IMR-90 (cell line): Measurements from ENCODE around the gene ARL6IP5. TPM values are rescaled to one million over a fixed set of nuclear protein-coding genes. Genes with fewer than 3 reads are reported as not detected.

Source experiments
- ATAC-seq: fragments of 200-7000 bp; cut with Tn5 transposase; 2 replicates; pipeline ENCODE4 v1.9.1; 2020; ENCODE audit warnings: low read depth, mild to moderate bottlenecking, moderate library complexity
- BruUV-seq: library from RNA; stranded (reverse); fragments of 400-500 nt; replicated peaks from 2 replicates; lab custom pipeline; 2021; lab: Mats Ljungman, UMichigan
- CTCF ChIA-PET: fragments of 300-600 bp; formaldehyde crosslinking; extraction: SDS; loops from one replicate; lab custom pipeline; 2021; ENCODE audit warnings: antibody characterized with exemption; lab: Yijun Ruan, JAX
- POLR2A ChIA-PET: fragments of 300-600 bp; sonication (Branson Sonifier 250); formaldehyde crosslinking; loops from one replicate; lab custom pipeline; 2022; ENCODE audit warnings: antibody characterized with exemption; ENCODE audit not compliant: unreplicated experiment; lab: Charles Lee
- DNase-seq: peaks from one replicate; pipeline ENCODE4 v3.0.0; 2013
- H2AFZ ChIP-seq: replicated peaks from 2 replicates; pipeline ENCODE3; 2013; ENCODE audit warnings: low read length, mild to moderate bottlenecking; ENCODE audit not compliant: poor library complexity
- H2AK5ac ChIP-seq: 2 replicates; pipeline ENCODE4 v1.6.1; 2013; ENCODE audit warnings: low read depth, low read length, inconsistent platforms
- H2AK9ac ChIP-seq: replicated peaks from 2 replicates; pipeline ENCODE3; 2013; ENCODE audit warnings: mild to moderate bottlenecking, low read depth, low read length, moderate library complexity; ENCODE audit not compliant: poor library complexity
- H2BK120ac ChIP-seq: 2 replicates; pipeline ENCODE4 v1.6.1; 2013; ENCODE audit warnings: low read depth, low read length, inconsistent platforms
- H2BK15ac ChIP-seq: 3 replicates; pipeline ENCODE4 v1.6.1; 2013; ENCODE audit warnings: low read depth, low read length, inconsistent platforms
- H2BK20ac ChIP-seq: 2 replicates; pipeline ENCODE4 v1.6.1; 2013; ENCODE audit warnings: low read depth, mild to moderate bottlenecking, inconsistent platforms, low read length, moderate library complexity
- H2BK5ac ChIP-seq: 2 replicates; pipeline ENCODE4 v1.6.1; 2013; ENCODE audit warnings: mild to moderate bottlenecking, low read depth, low read length, inconsistent platforms; ENCODE audit not compliant: poor library complexity, severe bottlenecking
- H3K14ac ChIP-seq: replicated peaks from 2 replicates; pipeline ENCODE4 v1.6.1; 2013; ENCODE audit warnings: low read depth, low read length, inconsistent platforms
- H3K18ac ChIP-seq: 2 replicates; pipeline ENCODE4 v1.6.1; 2013; ENCODE audit warnings: low read depth, low read length, control low read depth
- H3K23ac ChIP-seq: 2 replicates; pipeline ENCODE4 v1.6.1; 2013; ENCODE audit warnings: low read depth, low read length, inconsistent platforms
- H3K27ac ChIP-seq: 2 replicates; pipeline ENCODE4 v1.5.1; 2013; ENCODE audit warnings: mild to moderate bottlenecking, control low read depth, low read length; ENCODE audit not compliant: insufficient read depth
- H3K27me3 ChIP-seq: 2 replicates; pipeline ENCODE4 v1.6.1; 2013; ENCODE audit warnings: low read length; ENCODE audit not compliant: control insufficient read depth, insufficient read depth
- H3K36me3 ChIP-seq: 2 replicates; pipeline ENCODE4 v1.6.1; 2013; ENCODE audit warnings: low read length, mixed read lengths; ENCODE audit not compliant: control insufficient read depth, insufficient read depth
- H3K4ac ChIP-seq: 2 replicates; pipeline ENCODE4 v1.6.1; 2013; ENCODE audit warnings: low read depth, low read length, inconsistent platforms
- H3K4me1 ChIP-seq: 2 replicates; pipeline ENCODE4 v1.6.1; 2013; ENCODE audit warnings: low read length, mixed read lengths; ENCODE audit not compliant: control insufficient read depth, insufficient read depth
- H3K4me2 ChIP-seq: 2 replicates; pipeline ENCODE4 v1.6.1; 2013; ENCODE audit warnings: low read depth, mild to moderate bottlenecking, control low read depth, low read length, moderate library complexity
- H3K4me3 ChIP-seq: 2 replicates; pipeline ENCODE4 v1.5.1; 2013; ENCODE audit warnings: low read depth, mild to moderate bottlenecking, control low read depth, low read length, moderate library complexity; ENCODE audit not compliant: insufficient read depth
- H3K56ac ChIP-seq: 2 replicates; pipeline ENCODE4 v1.6.1; 2013; ENCODE audit warnings: low read length, inconsistent platforms; ENCODE audit not compliant: insufficient read depth; ENCODE audit errors: extremely low read depth
- H3K79me1 ChIP-seq, 2 experiments: 2 replicates each; pipeline ENCODE4 v1.6.1; 2013; ENCODE audit warnings: low read length in 2 of 2, inconsistent platforms in 1 of 2, low read depth in 1 of 2
- H3K9ac ChIP-seq: 2 replicates; pipeline ENCODE4 v1.6.1; 2013; ENCODE audit warnings: low read depth, low read length, control low read depth
- H3K9me1 ChIP-seq: 2 replicates; pipeline ENCODE4 v1.6.1; 2013; ENCODE audit warnings: low read length, inconsistent platforms; ENCODE audit not compliant: insufficient read depth
- H3K9me3 ChIP-seq: 2 replicates; pipeline ENCODE4 v1.6.1; 2013; ENCODE audit warnings: low read length; ENCODE audit not compliant: control insufficient read depth, insufficient read depth
- H4K20me1 ChIP-seq: 2 replicates; pipeline ENCODE4 v1.6.1; 2013; ENCODE audit warnings: low read length, inconsistent platforms; ENCODE audit not compliant: insufficient read depth
- H4K5ac ChIP-seq: 2 replicates; pipeline ENCODE4 v1.6.1; 2013; ENCODE audit warnings: mild to moderate bottlenecking, low read depth, low read length, control low read depth
- H4K8ac ChIP-seq, 2 experiments: 2 replicates each; pipeline ENCODE4 v1.6.1; 2013; ENCODE audit warnings: low read depth in 2 of 2, low read length in 2 of 2, control low read depth in 1 of 2, inconsistent platforms in 1 of 2
- H4K91ac ChIP-seq: 2 replicates; pipeline ENCODE4 v1.6.1; 2013; ENCODE audit warnings: low read depth, low read length, inconsistent platforms; ENCODE audit not compliant: insufficient read depth
- BHLHE40 ChIP-seq: fragments of 150-350 bp; IDR thresholded peaks from 2 replicates; pipeline ENCODE4 v1.6.1; 2016; ENCODE audit warnings: mild to moderate bottlenecking, low read depth, low read length
- CEBPB ChIP-seq: IDR thresholded peaks from 2 replicates; pipeline ENCODE4 v1.6.1; 2012; ENCODE audit warnings: low read depth, low read length, improper control_type of control experiment
- CHD1 ChIP-seq: IDR thresholded peaks from 2 replicates; pipeline ENCODE4 v1.6.1; 2012; ENCODE audit warnings: low read depth, low read length, improper control_type of control experiment
- FOS ChIP-seq: fragments of 150-350 bp; IDR thresholded peaks from 2 replicates; pipeline ENCODE4 v1.6.1; 2016; ENCODE audit warnings: low read depth, low read length
- MAFK ChIP-seq: IDR thresholded peaks from 2 replicates; pipeline ENCODE4 v1.6.1; 2012; ENCODE audit warnings: low read depth, low read length, improper control_type of control experiment
- MAZ ChIP-seq: IDR thresholded peaks from 2 replicates; pipeline ENCODE4 v1.6.1; 2012; ENCODE audit warnings: low read depth, mild to moderate bottlenecking, low read length, improper control_type of control experiment, moderate library complexity, borderline replicate concordance
- MXI1 ChIP-seq: IDR thresholded peaks from 2 replicates; pipeline ENCODE4 v1.6.1; 2012; ENCODE audit warnings: low read depth, mild to moderate bottlenecking, low read length, moderate library complexity, borderline replicate concordance
- NFE2L2 ChIP-seq: fragments of 150-350 bp; IDR thresholded peaks from 2 replicates; pipeline ENCODE4 v1.6.1; 2016; ENCODE audit warnings: low read depth, mild to moderate bottlenecking, low read length
- POLR2A ChIP-seq: IDR thresholded peaks from 2 replicates; pipeline ENCODE4 v1.6.1; 2012; ENCODE audit warnings: mild to moderate bottlenecking, low read depth, low read length
- RAD21 ChIP-seq: IDR thresholded peaks from 2 replicates; pipeline ENCODE4 v1.6.1; 2012; ENCODE audit warnings: low read length, improper control_type of control experiment
- RCOR1 ChIP-seq: IDR thresholded peaks from 2 replicates; pipeline ENCODE4 v1.6.1; 2012; ENCODE audit warnings: mild to moderate bottlenecking, low read length, improper control_type of control experiment; ENCODE audit not compliant: insufficient replicate concordance
- RFX5 ChIP-seq: IDR thresholded peaks from 2 replicates; pipeline ENCODE4 v1.8.0; 2012; ENCODE audit warnings: low read depth, mild to moderate bottlenecking, low read length, moderate library complexity
- SMC3 ChIP-seq: fragments of 150-350 bp; IDR thresholded peaks from 2 replicates; pipeline ENCODE4 v1.6.1; 2016; ENCODE audit warnings: low read depth, mild to moderate bottlenecking, antibody characterized with exemption, low read length, moderate library complexity
- WGBS, 2 experiments: methylation state at CpG; one replicate each; pipeline versions ENCODE4 v1.1.5 to v1.1.7; 2013; ENCODE audit warnings: missing lambda C conversion rate in 2 of 2; ENCODE audit not compliant: insufficient read length in 1 of 2; ENCODE audit errors: extremely low coverage in 2 of 2; 5-methylcytosine and 5-hydroxymethylcytosine counted together
- dilution Hi-C: fragments of 300-500 bp; cut with HindIII; formaldehyde crosslinking; loops from one replicate; pipeline ENCODE4 v1.14.3; 2018; ENCODE audit warnings: low sequenced_read_pairs; ENCODE audit not compliant: unreplicated experiment
- in situ Hi-C: fragments of 300-500 bp; cut with MboI; formaldehyde crosslinking; loops from 3 replicates; pipeline ENCODE4 v1.14.3; 2019; ENCODE audit warnings: low sequenced_read_pairs, inconsistent platforms, mixed read lengths
- intact Hi-C: fragments of 100-400 bp; cut with micrococcal nuclease; formaldehyde crosslinking; loops from 2 replicates; pipeline ENCODE4 v1.10.0; 2022
- polyA plus RNA-seq, 3 experiments: library from polyadenylated mRNA; depleted of rRNA; stranded (reverse); fragments of >200 nt; gene quantifications; 2 replicates each; pipeline ENCODE4 v1.2.3, GENCODE V29; 2012; ENCODE audit warnings: low replicate concordance in 1 of 3
- total RNA-seq: library from RNA; depleted of rRNA; stranded (reverse); fragments of >200 nt; gene quantifications from 2 replicates; pipeline ENCODE4 v1.2.3, GENCODE V29; 2012
- TF ChIP-seq, protein P1 (sequence below): conservative IDR thresholded peaks from 2 replicates; pipeline ENCODE4 v1.5.1; 2012; ENCODE audit warnings: mild to moderate bottlenecking, low read depth, low read length, improper control_type of control experiment
- TF ChIP-seq, protein P2 (sequence below): fragments of 150-350 bp; IDR thresholded peaks from 2 replicates; pipeline ENCODE4 v1.6.1; 2017; ENCODE audit warnings: mild to moderate bottlenecking, antibody characterized with exemption, low read length, low read depth
- TF ChIP-seq, protein P3 (sequence below): fragments of 150-350 bp; IDR thresholded peaks from 2 replicates; pipeline ENCODE4 v1.6.1; 2016; ENCODE audit warnings: low read depth, mild to moderate bottlenecking, low read length, moderate library complexity, borderline replicate concordance

The ARL6IP5 gene
- total and polyA plus RNA-seq, 2 of the 4 experiments (the other 2 are of a cell fraction), result 76.4 to 98.8 TPM

DNA sequence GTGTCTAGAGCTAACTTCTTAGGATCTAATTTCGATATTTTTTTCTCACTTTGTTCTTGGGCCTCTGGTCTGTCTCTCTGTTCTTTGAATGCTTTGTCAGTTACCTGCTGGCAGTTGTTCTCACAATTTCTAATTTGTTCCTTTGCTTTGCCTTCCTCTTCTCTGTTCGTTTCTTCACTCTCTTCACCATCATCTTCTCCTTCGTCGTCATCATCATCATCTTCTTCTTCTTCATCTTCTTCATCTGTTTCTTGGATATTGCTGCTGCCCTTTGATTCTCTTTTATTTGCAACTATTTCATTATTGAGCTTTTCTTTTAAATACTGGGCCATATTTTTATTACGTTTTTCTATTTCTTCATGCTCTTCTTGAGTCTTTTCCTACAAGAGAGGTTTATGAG lies 34.9 kb downstream of the ARL6IP5 start:
- Histone ChIP-seq H3K36me3 (no peaks in the 10 kb centered on the region), H2BK15ac (no peak overlapping the region), H2AFZ (no peak overlapping the region), H4K20me1 (no peaks in the 10 kb centered on the region), H2BK120ac (no peak overlapping the region), H4K91ac (no peak overlapping the region), H3K4ac (no peak overlapping the region), H3K9me1 (no peaks in the 10 kb centered on the region), H2AK5ac (no peak overlapping the region), H3K9me3 (no peaks in the 10 kb centered on the region), H2AK9ac (no peak overlapping the region), H3K27me3 (peaks cover 7% of the 10 kb centered on the region), H3K23ac (no peak overlapping the region), H2BK20ac (no peak overlapping the region), H3K79me1 (no peaks in the 10 kb centered on the region), H3K14ac (no peak overlapping the region), H4K8ac (no peak overlapping the region), H2BK5ac (no peak overlapping the region), H3K27ac (no peak overlapping the region), H4K5ac (no peak overlapping the region), H3K4me1 (no peaks in the 10 kb centered on the region), H3K56ac (no peak overlapping the region), H3K18ac (no peak overlapping the region), H3K9ac (no peak overlapping the region), H3K4me2 (no peak overlapping the region), H3K4me3 (no peak overlapping the region)
- no TSS peak for BruUV-seq
- ChIA-PET CTCF (interaction anchor here (1.6 kb wide), 3 partner anchors 36 to 187 kb away, joined by 5 to 6 read pairs (median 6); no protein-coding TSS in a partner anchor), POLR2A (no interaction called here)
- TF ChIP-seq NFE2L2 (no peak), MAFK (no peak), RAD21 (no peak), RFX5 (no peak), BHLHE40 (no peak), FOS (no peak), MXI1 (no peak), POLR2A (no peak), RCOR1 (no peak), CHD1 (no peak), MAZ (no peak), SMC3 (no peak), CEBPB (no peak)
- TF ChIP-seq, protein P1, sequence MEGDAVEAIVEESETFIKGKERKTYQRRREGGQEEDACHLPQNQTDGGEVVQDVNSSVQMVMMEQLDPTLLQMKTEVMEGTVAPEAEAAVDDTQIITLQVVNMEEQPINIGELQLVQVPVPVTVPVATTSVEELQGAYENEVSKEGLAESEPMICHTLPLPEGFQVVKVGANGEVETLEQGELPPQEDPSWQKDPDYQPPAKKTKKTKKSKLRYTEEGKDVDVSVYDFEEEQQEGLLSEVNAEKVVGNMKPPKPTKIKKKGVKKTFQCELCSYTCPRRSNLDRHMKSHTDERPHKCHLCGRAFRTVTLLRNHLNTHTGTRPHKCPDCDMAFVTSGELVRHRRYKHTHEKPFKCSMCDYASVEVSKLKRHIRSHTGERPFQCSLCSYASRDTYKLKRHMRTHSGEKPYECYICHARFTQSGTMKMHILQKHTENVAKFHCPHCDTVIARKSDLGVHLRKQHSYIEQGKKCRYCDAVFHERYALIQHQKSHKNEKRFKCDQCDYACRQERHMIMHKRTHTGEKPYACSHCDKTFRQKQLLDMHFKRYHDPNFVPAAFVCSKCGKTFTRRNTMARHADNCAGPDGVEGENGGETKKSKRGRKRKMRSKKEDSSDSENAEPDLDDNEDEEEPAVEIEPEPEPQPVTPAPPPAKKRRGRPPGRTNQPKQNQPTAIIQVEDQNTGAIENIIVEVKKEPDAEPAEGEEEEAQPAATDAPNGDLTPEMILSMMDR, result no peak
- TF ChIP-seq, protein P2, sequence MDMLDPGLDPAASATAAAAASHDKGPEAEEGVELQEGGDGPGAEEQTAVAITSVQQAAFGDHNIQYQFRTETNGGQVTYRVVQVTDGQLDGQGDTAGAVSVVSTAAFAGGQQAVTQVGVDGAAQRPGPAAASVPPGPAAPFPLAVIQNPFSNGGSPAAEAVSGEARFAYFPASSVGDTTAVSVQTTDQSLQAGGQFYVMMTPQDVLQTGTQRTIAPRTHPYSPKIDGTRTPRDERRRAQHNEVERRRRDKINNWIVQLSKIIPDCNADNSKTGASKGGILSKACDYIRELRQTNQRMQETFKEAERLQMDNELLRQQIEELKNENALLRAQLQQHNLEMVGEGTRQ, result no peak
- TF ChIP-seq, protein P3, sequence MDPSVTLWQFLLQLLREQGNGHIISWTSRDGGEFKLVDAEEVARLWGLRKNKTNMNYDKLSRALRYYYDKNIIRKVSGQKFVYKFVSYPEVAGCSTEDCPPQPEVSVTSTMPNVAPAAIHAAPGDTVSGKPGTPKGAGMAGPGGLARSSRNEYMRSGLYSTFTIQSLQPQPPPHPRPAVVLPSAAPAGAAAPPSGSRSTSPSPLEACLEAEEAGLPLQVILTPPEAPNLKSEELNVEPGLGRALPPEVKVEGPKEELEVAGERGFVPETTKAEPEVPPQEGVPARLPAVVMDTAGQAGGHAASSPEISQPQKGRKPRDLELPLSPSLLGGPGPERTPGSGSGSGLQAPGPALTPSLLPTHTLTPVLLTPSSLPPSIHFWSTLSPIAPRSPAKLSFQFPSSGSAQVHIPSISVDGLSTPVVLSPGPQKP, result no peak
- intact Hi-C loops, result loop anchor here (2.0 to 10.0 kb wide), 2 partner anchors 291 to 555 kb away; no protein-coding TSS in a partner anchor
- DNase-seq (no peak), ATAC-seq (no peak)
- in situ Hi-C loops, result no loop called here
- dilution Hi-C loops, result no loop called here
- WGBS, 2 experiments, result 62 to 100% methylated on average over 2 to 3 of the region's 5 CpGs
